Glomerular visceral epithelial cell (primary cell): ENCODE results near the gene TAGLN2.

Experiments
- DNase-seq: peaks from one replicate; pipeline ENCODE4 v3.0.0-alpha.2; 2016; ENCODE audit errors: extremely low spot score

The TAGLN2 gene

DNA sequence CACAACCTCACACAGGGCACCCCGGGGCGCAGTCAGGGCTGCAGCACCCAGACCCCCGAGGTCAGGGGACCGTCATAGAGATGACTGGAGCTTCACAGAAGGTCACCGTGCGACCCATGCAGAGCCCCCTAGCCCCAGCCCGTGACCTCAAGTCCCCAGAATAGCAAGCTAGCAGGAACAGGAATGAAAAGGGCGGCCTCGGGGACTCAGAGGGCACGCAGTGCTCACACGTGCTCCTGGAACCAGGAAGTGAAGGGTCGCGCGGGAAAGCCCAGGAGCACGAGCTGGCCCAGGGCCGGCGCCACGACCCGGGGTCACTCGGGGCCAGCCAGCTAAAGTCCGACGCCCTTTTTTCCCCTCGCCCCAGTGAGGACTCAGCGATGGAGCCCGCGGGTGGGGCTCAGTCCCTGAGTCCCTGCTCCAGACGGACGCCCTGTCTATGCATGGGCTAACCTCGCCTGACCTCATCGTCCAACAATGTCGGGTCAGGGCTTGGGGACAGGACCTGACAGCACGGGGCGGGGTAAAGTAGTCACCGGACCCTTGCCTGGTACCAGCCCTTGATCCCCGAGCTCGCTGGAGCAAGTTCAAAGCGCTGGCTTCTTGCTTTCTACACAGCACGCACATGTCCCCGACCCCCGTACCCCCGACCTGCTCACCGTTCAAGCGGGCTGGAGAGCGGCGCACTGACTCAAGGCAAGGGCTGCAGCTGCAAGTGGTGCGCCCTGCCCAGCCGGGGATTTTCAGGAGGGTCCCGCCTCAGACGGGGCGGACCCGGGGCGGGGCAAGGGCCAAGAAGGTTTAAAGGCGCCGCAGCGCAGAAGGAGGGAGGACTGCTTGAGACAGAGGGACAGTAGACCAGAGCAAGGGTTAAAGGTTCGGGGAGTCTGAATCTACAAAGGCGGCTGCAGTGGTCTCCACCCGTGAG lies at the start of gene TAGLN2:
TAGLN2 (minus strand) TSS at position 717 of the 928 bp plus-strand sequence. CDS start 4,998 bp downstream, outside the sequence.
- peak; percentile 96 for DNase-seq

DNA sequence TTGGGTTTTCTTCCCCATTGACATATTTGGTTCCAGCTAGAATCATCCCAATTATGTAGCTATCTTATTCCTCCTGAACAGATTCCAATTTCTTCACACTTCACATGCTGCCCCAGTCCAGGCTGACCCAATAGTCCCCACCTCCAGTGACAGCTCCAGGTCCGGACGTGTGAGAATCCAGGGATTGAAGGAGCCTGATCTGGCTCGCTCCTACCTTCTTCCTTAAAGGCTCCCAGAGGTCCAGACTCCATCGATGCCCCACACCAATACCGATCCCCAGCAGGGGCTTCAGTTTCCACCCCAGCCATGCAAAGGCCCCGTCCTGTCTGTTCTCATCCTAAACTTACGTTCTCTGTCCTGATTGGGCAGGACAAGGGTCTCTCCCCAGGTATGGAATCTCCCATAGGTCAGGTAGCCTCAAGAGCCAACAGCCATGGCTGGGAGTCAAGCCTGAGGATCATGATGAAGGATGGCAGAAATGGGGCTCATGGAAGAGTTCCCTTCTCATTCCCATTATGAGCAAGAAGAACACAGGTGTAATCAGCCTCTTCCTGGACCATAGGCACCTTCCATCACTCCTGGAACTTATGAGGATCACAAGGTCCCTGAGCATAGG lies 49.2 kb upstream of the TAGLN2 start:
- DNase-seq: no peak

DNA sequence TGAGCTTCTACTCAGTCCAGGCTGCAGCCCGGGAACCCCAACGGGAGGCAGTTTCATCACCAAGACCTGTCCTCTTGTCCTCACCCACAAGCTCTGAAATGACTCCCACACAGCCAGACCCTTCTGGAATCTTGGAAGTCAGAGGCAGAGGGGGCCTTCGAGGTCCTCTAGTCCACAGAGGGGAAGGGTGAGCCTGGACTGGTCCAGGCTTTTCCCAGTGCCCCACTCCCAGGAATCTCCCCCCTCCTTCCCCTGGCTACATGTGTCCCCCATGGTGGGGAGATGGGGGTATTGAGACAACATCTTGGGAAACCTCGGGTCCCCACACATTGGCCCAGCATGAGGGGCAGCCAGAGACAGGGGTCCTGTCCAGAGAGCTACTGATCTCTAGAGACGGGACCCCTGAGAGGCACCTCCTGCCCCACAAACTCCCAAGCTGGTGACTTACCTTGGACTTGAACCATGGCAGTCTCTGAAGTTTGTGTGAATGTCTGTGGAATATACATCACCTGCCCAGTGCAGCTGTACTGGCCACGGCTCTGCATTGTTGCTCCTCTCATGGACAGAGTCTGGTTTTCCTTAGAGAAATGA lies 48.1 kb upstream of the TAGLN2 start:
- DNase-seq: no peak

DNA sequence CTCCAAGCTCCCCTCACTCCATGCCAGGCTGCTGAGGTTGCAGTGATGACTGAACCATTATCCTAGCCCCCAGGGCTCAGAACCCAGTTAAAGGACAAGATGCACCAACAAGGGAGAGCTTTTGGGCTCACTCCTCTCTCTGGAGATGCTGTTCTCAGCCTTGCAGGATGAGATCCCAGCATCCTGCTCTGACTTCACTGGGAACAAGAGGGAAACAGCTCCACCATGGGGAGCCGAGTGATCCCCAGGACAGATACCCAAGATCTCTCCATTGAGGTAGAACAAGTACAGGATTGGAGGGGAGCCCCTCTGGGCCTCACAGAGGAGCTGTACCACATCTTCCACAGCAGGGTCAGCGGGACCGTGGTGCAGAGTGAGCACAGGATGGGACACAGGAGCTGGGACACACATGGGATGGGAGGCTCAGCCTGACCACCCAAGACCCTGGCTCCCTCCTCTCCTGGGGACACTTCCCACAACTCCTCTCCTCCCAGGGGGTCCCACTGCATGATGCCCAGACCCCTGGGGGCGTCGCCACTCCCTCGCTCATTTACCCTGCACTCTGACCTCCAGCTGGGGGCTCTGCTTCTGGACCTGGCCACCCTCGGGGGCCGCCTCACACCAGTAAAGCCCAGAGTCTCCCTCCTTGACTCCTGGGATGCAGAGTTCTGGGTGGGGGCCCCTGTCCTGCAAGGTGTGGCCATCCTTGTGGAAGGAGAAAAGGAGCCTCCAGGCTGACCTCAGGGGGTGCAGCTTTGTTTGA lies 47.3 kb upstream of the TAGLN2 start:
- no peak for DNase-seq

DNA sequence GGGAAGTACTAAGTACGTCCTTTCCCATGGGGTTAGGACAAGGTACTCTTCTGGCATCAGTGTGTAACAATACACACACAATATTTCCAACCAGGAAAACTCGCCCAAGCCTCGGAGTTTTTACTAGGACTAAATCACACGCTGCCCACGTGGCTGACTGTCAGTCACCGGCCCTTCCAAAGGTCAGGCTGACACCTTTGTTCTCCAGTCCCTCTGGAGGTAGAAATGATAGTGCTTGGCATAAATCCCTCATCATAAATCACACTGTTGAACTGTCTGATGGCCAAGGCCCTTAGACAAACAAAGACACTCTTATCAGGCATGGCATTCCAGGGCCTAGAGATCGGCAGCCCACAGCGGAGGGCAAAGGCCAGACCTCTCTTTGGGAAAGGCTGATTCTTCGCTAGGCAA lies 45.6 kb upstream of the TAGLN2 start:
- DNase-seq: no peak

DNA sequence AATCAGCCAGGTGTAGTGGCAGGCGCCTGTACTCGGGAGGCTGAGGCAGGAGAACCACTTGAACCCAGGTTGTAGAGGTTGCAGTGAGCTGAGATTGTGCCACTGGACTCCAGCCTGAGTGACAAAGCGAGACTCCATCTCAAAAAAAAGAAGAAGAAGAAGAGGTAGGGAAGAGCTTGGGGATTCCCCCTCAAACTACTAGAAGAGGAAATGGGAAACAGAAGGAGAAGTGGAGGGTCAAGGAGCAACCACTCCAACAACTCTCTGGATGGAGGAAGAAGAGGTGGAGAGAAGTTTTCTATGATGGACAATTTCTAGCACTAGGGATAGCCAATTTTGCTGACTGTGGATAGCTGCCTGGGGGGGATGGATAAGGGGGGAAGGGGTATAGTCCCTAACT lies 43.6 kb upstream of the TAGLN2 start:
- no peak for DNase-seq

DNA sequence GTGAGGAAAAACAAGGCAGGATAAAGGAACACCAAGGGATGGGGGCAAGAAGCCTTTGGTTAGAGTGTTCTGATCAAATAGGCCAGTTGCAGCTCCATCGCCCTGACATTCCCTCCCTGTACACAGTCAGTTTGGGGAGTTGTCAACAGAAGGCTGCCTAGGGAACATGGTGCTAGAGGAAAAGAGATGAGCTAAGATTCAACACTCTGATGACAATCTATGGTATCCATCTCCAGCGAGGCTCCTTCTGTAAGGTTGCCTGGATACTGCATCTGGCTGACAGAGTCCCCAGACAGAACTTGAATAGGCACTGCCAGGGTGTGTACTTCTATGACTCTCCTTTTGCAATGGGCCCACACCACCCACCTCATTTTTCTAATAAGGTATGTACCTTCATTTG lies 40.0 kb upstream of the TAGLN2 start:
- DNase-seq: no peak

DNA sequence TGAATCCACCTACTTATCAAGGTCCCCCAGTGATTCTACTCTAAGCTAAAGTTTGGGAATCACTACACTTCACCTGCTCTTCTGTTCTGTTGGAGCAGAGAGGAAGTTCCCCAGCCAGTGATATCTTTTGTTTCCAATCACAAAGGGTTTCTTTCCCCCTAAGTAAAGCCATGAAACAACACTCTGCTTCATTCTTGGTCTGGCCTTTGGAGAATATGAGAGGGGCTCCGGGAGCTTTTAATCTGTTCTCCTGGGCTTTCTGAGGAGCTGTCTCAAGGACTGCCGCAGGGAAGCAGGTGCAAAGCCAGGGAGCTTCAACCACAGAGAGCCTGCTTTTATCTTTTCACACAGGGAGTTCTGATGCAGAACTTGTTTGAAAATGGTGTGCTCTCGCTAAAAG lies 38.8 kb upstream of the TAGLN2 start:
- no peak for DNase-seq

DNA sequence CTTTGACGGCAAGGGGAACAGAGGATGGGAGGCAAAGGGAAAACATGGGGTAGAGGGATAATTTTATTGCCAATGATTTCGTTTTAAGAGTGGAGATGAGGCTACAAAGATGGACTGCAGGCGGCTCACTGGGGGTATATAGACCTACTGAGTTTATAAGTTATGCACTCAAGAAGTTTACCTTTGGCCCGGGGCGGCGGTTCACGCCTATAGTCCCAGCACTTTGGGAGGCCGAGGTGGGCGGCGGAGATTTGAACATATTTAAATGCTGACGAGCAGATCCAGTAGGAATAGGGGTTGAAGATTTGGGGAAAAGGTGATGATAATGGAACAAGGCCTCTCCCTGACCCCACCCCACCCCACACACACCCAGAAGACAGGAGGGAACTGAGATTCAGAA lies 36.9 kb upstream of the TAGLN2 start:
- no peak for DNase-seq

DNA sequence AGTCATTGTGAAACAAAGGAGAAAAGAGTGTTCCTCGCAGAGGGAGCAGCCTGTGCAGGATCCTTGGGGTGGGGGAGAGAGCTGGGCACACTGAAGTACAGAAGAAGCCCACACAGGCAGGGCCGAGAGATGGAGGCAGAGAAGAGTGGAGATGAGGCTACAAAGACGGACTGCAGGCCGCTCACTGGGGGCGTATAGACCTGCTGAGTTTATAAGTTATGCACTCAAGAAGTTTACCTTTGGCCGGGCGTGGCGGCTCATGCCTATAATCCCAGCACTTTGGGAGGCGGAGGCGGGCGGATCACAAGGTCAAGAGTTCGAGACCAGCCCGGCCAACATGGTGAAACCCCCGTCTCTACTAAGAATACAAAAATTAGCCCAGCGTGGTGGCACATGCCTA lies 36.3 kb upstream of the TAGLN2 start:
- DNase-seq: no peak

DNA sequence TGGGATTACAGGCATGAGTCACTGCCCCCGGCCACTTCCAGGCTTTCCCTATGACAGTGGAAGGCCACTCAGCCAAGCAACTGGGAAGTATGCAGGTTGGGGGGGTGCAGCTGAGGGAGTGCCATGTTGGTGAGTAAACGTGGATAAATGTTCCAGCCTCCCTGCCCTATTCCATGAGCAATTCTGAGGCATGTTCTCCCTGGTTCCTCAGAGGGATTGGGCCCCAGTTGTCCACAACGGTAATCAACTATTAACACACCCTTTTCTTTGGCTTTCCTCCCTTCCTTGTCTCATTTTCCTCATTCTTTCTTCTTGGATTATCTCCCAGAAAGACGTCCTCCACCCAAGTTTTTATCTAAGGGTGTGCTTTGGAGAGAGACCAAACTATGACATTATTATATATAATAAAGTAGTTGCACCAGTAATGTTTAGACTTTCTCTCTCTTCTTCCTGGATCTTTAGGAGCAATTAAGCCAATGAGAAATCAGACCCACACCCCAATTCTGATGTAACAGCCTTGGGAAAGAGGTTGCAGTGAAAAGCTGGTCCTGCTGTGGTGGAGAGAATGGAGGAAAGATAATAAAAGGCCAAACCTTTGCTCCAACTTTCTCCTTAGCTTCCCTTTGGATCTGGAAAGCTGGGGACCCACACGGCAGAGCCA lies 35.5 kb upstream of the TAGLN2 start:
- DNase-seq: no peak

DNA sequence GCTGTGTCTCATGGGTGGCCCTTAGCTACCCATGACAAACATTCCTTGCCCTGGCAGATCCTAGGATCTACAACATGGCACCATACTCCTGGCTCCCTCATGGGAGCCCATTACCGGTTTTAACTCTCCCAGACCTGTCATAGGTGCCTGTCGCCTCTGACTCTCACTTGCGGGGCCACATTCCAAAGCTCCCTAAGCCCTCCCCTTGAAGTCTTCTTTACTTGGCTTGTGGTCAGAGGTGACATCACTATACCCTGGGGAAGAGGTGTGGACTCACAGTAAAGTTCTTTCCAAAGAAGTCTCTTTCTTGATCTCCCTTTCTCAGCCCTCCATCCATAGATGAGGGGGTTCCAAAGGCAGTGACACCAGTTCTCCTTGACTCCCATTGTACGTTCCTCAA lies 34.1 kb upstream of the TAGLN2 start:
- DNase-seq: peak; percentile 25

DNA sequence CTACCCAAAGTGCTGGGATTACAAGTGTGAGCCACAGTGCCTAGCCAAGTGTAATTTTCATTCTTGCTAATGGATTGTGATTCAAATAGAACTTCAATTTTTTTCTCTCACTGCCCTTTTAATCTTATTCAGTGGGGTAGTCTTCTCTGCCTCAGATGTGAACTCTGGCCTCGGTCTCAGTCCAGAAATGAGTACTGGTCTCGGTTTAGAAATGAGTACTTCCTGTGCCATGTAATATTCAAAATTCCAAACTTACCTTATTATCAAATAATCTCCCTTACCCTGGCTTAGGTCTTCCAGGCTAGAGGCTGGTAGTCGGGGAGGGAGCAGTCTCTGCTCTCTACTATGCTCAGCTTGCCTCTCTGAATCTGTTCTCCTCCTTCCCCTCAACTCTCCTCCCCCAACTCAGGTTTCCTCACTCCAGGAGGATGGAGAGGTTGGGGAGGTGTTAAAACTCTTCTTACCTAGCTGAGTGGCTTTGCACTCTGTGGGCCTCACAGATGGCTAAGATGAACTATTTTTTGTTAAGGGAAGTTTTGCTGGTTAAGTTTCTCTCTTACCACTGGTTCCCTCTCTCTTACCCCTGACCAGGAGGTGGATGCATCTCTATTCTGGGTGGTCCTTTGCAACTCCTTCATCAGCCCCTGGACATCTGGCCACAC lies 33.5 kb upstream of the TAGLN2 start:
- DNase-seq: no peak

DNA sequence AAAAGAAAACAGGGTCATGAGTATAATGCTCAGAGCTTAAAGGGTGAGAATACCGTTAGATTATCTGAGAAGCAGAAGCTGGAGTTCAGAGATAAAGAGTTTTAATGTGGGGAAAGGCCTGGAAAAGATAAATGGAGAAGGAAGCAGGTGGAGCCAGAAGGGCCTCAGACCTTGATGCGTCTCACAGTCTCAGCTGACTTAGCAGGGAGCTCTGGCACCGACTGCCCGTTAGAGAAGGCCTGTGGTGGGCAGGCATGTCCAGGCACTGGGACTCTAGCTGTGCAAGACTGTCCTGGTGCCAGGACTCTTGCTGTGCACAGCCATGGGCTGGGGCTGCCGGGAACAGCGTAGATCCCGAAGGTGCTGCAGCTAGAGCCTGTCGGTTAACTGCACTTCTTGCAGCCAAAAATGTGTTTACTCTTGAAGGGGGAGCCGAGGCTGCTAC lies 32.5 kb upstream of the TAGLN2 start:
- DNase-seq: no peak

DNA sequence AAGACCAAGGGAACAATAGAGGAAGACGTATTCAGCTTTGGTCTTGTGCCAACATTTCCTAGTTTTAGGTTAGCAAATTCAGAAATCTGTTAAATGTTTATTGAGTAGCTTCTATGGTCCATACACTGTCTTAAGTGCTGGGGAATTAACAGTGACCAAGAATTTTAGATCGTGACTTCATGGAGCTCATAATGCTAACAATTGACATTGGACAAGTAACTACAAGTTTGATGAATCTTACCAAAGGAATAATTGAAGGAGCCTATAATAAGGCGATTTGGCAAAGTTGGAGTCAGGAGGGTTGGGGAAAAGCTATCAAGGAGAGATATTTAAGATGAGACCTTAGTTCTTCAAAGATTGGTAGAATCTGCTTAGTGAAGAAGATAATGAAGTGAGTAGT lies 30.1 kb upstream of the TAGLN2 start:
- DNase-seq: no peak

DNA sequence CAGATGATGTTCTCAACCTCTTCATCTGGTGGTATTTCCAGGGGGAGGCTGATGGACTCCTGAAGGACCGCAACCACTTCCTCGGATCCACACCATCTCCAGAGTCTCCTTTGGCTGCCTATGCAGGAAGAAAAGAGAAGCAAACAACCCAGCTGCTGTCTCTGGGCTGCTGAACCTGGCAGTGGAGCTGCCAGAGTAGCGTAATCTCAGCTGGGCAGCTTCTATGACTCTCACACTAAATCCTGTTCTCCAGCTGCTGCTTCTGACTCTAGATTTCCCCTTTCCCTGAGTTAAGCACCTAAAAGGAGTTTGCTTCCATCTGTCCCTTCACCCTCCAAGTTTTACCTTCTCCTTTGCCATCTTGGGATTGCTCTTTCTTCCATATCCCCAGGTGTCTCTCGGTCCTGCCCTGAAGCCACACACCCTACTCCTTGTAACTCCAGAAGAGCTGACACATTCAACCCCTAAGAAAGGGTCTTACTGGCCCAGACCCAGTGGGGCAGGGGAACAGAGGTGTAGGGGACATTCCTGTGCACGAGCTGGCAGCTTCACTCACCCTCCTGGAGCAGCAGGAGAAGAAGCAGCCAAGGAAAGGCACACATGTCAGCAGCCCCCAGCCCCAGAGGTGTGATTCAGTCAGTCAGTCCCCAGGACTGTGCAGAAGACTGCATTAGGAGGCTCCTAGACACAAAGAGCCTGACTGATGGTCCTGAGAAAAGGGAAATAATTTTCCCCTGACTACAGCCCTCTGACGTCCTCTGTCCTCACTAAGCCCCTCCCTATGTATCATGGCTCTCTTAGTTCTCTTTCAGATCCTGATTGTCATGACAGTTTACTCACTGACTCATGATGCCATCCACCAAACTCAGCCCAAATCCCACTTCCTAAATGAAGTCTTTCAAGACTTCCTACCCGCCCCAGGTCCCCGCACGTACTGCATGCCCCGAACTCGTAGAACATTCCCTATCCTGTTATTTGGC lies 28.5 kb upstream of the TAGLN2 start, which contains the start of gene SLAMF9:
SLAMF9 (minus strand) TSS at position 702 of the 980 bp plus-strand sequence; CDS start at position 602, 100 bp downstream.
- DNase-seq: no peak

DNA sequence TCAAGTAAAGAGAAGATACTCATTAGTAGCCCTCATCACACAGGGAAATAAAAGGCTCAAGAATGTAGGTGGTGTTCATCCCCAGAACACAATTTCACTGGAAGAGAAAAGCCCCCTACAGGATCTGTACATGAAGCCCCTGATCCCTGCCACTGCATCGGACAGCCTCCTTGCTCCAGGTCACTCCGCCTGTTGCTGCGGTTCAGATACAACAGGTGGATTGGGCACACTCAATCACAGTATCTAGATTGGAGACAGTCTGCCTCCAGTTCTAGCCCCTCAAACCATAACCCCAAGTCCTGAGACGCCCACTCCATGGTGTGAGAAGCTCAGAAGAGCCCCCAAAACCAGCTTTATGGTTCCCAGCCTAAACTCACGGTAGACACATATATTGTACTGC lies 27.6 kb upstream of the TAGLN2 start:
- DNase-seq: no peak

DNA sequence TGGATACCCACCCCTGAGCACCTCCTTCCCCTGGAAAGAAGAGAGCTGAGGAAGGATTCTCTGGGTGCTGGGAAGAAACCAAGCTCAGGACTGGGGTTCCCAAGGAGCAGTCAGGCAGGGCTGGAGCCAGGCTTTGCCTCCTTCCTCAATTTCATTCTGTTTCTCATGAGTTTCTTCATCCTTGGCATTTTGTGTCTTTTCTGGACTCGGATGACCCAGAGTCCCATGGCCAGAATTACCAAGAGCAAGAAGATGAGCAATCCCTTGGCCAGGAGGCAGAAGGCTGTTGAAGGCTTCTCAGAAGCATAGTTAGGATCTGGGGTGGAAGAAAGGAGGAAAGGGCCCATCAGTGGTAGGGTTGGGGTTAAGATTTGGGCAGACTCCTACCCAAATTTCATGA lies 26.2 kb upstream of the TAGLN2 start:
- DNase-seq: no peak

DNA sequence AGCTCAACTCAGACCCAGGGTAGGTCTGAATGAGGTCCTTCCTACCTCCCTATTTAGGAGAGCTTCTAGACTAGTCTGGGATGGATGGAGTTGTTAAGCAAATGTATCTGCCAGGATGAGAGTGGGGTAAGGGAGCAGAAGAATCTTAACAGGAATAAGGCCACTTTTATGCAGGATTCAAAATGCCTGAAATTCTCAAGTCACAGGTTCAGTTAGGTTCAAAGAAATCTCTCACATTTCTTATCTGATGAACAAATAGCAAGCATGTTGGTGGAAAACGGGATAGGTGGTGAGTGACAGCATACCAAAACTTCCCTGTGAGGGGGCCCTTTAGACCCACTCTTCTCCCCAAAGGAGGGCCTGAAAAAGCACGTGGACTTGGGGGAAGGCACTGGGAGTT lies 25.7 kb upstream of the TAGLN2 start:
- DNase-seq: no peak

DNA sequence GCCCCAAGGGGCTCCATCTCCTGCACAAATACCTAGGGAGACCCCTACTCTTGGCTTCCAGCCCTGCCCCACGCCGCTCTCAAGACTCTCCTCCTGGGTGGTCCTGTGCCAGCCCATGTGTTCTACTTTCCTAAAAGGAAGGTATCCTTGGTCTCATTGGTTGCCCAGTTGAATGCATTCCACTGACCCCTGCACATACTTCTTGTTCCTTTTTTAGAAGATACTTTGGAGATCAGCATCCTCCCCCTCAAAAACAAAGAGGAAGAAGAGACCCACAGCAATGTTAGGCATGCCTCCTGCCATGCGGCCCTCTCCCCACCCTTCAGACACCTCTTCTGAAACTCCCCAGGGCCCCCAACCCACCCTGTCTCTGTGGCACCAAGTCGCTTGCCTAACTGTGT lies 24.7 kb upstream of the TAGLN2 start:
- no peak for DNase-seq
